ENCODE data around the gene INA. TPM values are rescaled to one million over a fixed set of nuclear protein-coding genes. Genes with fewer than 3 reads are reported as not detected.
A peak's percentile ranks its signal among the peaks of the same experiment; 100 is the strongest.

Gene INA
- total RNA-seq, 1 donor from 2014 or later, result 39.6 TPM

DNA sequence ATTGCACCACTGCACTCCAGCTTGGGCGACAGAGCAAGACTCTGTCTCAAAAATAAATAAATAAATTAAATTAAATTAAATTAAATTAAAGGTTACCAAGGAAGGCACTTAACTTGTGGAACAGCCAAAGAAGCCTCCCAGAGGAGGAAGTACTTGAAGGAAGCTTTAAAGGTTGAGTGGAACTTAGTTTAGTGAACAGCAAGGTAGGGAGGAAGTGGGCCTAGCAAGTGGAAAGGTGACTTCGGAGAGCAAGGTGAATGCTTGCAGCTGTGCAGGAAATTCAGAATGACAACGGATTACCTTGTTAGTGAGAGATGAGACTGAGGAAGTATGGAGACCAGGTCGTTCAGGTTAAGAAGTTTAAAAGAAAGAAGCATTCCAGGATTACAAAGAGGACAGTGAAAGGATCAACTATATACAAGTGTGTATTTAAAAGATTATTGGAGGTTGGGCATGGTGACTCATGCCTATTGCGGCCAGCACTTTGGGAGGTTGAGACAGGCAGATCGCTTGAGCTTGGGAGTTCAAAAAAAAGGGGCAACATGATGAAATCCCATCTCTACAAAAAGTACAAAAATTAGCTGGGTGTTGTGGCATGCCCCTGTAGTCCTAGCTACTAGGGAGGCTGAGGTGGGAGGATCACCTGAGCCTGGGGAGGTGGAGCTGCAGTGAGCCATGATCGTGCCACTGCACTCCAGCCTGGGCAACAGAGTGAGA is 44.0 kb upstream of the INA start:
- Histone ChIP-seq H3K9me3 (ENCODE audit: insufficient read depth, low read depth, low read length) (no peaks in the 10 kb centered on the region), H3K36me3 (ENCODE audit: insufficient read depth, low read length) (no peaks in the 10 kb centered on the region), H4K20me1 (ENCODE audit: insufficient read depth, low read length) (no peaks in the 10 kb centered on the region), H3K79me2 (ENCODE audit: insufficient read depth, low read length) (no peaks in the 10 kb centered on the region), H3K4me1 (ENCODE audit: insufficient read depth, low read length) (peaks cover 37% of the 10 kb centered on the region), H3K27me3 (ENCODE audit: insufficient read depth, low read length) (no peaks in the 10 kb centered on the region), H2AFZ (ENCODE audit: low read depth, low read length) (peak overlapping the region; percentile 43), H3K27ac (ENCODE audit: low read depth, low read length) (no peak overlapping the region), H3K9ac (ENCODE audit: low read length) (no peak overlapping the region), H3K4me2 (ENCODE audit: low read length) (peak overlapping the region; percentile 55), H3K4me3 (ENCODE audit: insufficient read depth, low read depth, low read length) (no peak overlapping the region)
- Mint-ChIP-seq H3K4me1 (ENCODE audit: low read depth, unreplicated experiment) (peaks cover 26% of the 10 kb centered on the region), H3K4me3 (ENCODE audit: unreplicated experiment) (peak overlapping the region; percentile 22), H3K27me3 (ENCODE audit: low read depth, unreplicated experiment) (no peaks in the 10 kb centered on the region), H3K27ac (ENCODE audit: unreplicated experiment) (peak overlapping the region; percentile 92), H3K9me3 (ENCODE audit: unreplicated experiment) (no peaks in the 10 kb centered on the region), H3K36me3 (ENCODE audit: low read depth, unreplicated experiment) (no peaks in the 10 kb centered on the region)
- TF ChIP-seq, protein P1, sequence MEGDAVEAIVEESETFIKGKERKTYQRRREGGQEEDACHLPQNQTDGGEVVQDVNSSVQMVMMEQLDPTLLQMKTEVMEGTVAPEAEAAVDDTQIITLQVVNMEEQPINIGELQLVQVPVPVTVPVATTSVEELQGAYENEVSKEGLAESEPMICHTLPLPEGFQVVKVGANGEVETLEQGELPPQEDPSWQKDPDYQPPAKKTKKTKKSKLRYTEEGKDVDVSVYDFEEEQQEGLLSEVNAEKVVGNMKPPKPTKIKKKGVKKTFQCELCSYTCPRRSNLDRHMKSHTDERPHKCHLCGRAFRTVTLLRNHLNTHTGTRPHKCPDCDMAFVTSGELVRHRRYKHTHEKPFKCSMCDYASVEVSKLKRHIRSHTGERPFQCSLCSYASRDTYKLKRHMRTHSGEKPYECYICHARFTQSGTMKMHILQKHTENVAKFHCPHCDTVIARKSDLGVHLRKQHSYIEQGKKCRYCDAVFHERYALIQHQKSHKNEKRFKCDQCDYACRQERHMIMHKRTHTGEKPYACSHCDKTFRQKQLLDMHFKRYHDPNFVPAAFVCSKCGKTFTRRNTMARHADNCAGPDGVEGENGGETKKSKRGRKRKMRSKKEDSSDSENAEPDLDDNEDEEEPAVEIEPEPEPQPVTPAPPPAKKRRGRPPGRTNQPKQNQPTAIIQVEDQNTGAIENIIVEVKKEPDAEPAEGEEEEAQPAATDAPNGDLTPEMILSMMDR (IDR thresholded peaks at IDR 0.05; ENCODE audit: insufficient read depth, low read depth, low read length), result no peak
- no peak for TF ChIP-seq EZH2 (IDR thresholded peaks at IDR 0.05; ENCODE audit: insufficient read depth, low read length)
- DNase-seq (ENCODE audit: low read depth), result peak; percentile 70
- no peak for FAIRE-seq

DNA sequence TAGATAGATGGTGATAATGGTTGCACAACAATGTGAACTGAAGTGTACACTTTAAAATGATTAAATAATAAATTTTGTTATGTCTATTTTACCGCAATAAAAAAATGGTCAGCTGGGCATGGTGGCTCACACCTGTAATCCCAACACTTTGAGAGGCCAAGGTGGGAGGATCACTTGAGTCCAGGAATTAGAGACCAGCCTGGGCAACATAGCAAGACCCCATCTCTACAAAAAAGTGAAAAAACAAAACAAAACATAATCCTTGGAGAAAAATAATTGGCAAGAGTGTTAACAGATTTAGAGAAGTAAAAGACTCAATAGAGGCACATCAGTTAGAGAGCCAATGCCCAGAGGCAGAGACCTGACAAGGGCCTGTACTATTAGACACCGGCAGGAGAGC is 41.2 kb upstream of the INA start:
- TF ChIP-seq EZH2 (IDR thresholded peaks at IDR 0.05; ENCODE audit: insufficient read depth, low read length), result no peak
- TF ChIP-seq, protein P1 (IDR thresholded peaks at IDR 0.05; ENCODE audit: insufficient read depth, low read depth, low read length), result no peak
- Histone ChIP-seq H4K20me1 (ENCODE audit: insufficient read depth, low read length) (no peaks in the 10 kb centered on the region), H3K4me3 (ENCODE audit: insufficient read depth, low read depth, low read length) (no peak overlapping the region), H3K79me2 (ENCODE audit: insufficient read depth, low read length) (no peaks in the 10 kb centered on the region), H3K27ac (ENCODE audit: low read depth, low read length) (no peak overlapping the region), H3K4me1 (ENCODE audit: insufficient read depth, low read length) (peaks cover 22% of the 10 kb centered on the region), H3K27me3 (ENCODE audit: insufficient read depth, low read length) (no peaks in the 10 kb centered on the region), H2AFZ (ENCODE audit: low read depth, low read length) (no peak overlapping the region), H3K4me2 (ENCODE audit: low read length) (no peak overlapping the region), H3K36me3 (ENCODE audit: insufficient read depth, low read length) (no peaks in the 10 kb centered on the region), H3K9ac (ENCODE audit: low read length) (no peak overlapping the region), H3K9me3 (ENCODE audit: insufficient read depth, low read depth, low read length) (no peaks in the 10 kb centered on the region)
- H3K36me3 Mint-ChIP-seq (ENCODE audit: low read depth, unreplicated experiment), result no peaks in the 10 kb centered on the region
- FAIRE-seq (no peak), DNase-seq (ENCODE audit: low read depth) (no peak)
- no peaks in the 10 kb centered on the region for H3K9me3 Mint-ChIP-seq (ENCODE audit: unreplicated experiment)
- no peak overlapping the region for H3K4me3 Mint-ChIP-seq (ENCODE audit: unreplicated experiment)
- no peak overlapping the region for H3K27ac Mint-ChIP-seq (ENCODE audit: unreplicated experiment)
- no peaks in the 10 kb centered on the region for H3K27me3 Mint-ChIP-seq (ENCODE audit: low read depth, unreplicated experiment)
- H3K4me1 Mint-ChIP-seq (ENCODE audit: low read depth, unreplicated experiment), result peaks cover 24% of the 10 kb centered on the region
